ENCODE measurements around the gene DACT2. TPM values are rescaled to one million over a fixed set of nuclear protein-coding genes. Genes with fewer than 3 reads are reported as not detected.

Gene DACT2
- total RNA-seq, 4 donors from 2014 or later: 6.0 to 19.9 (median 10.0) TPM

DNA sequence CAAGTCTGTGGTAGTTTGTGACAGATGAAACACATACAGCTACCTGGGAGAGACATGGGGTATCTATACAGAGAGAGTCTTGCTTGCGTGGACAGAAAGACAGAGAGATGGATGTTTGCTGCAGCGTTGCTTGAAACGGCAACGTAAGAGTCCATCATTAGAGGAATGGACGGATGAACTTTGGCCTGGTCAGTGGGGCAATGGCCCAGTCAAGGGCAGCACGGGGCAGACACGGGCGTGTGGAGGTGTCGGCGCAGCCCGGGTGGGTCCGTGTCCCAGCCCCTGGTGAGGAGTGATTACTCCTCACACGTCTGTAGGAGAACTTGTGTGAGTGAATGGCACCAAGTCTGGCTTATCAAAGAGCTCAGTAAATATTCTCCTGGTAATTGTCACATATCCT, 21.9 kb downstream of the DACT2 start:
- Histone ChIP-seq H3K4me1 (no peaks in the 10 kb centered on the region), H3K27me3 (peaks cover 5% of the 10 kb centered on the region), H3K4me3 (no peak overlapping the region), H3K9me3 (no peaks in the 10 kb centered on the region), H3K36me3 (no peaks in the 10 kb centered on the region), H3K27ac (no peak overlapping the region)
- 90% methylated on average over 13 of the region's 13 CpGs for whole genome bisulfite sequencing
- TF ChIP-seq, protein P1, sequence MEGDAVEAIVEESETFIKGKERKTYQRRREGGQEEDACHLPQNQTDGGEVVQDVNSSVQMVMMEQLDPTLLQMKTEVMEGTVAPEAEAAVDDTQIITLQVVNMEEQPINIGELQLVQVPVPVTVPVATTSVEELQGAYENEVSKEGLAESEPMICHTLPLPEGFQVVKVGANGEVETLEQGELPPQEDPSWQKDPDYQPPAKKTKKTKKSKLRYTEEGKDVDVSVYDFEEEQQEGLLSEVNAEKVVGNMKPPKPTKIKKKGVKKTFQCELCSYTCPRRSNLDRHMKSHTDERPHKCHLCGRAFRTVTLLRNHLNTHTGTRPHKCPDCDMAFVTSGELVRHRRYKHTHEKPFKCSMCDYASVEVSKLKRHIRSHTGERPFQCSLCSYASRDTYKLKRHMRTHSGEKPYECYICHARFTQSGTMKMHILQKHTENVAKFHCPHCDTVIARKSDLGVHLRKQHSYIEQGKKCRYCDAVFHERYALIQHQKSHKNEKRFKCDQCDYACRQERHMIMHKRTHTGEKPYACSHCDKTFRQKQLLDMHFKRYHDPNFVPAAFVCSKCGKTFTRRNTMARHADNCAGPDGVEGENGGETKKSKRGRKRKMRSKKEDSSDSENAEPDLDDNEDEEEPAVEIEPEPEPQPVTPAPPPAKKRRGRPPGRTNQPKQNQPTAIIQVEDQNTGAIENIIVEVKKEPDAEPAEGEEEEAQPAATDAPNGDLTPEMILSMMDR (IDR thresholded peaks at IDR 0.05): no peak
- TF ChIP-seq EP300 (IDR thresholded peaks at IDR 0.05) (no peak), POLR2A (IDR thresholded peaks at IDR 0.05) (no peak), POLR2AphosphoS5 (IDR thresholded peaks at IDR 0.05) (no peak)
- DNase-seq (ENCODE audit: low spot score in 2 of 2): no peak

DNA sequence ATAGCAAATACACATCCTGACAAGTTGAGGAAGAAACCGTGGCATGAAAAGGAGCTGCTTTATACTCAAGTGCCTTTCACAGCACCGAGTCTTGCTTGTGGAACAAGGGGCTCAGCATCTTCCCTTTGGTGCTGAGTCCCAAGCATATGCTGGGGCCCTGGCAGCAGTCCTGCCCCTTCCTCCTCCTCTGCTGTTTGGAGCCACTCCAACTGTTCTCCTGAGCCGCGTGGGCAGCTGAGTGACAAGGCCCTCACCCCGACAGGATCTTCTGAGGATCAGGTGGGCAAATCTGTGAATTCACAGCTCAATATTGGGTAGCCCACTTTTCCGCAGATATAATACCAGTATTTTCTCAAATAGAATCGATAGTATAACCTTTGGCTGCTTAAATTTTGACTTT, 24.7 kb downstream of the DACT2 start:
- H3K9me3 ChIP-seq: no peaks in the 10 kb centered on the region
- peaks cover 5% of the 10 kb centered on the region for H3K27me3 ChIP-seq
- TF ChIP-seq POLR2AphosphoS5 (IDR thresholded peaks at IDR 0.05) (no peak), POLR2A (IDR thresholded peaks at IDR 0.05) (no peak), EP300 (IDR thresholded peaks at IDR 0.05) (no peak)
- TF ChIP-seq, protein P1 (IDR thresholded peaks at IDR 0.05): no peak
- no peak overlapping the region for H3K4me3 ChIP-seq
- no peaks in the 10 kb centered on the region for H3K4me1 ChIP-seq
- 76% methylated on average over 7 of the region's 7 CpGs for WGBS
- DNase-seq (ENCODE audit: low spot score in 2 of 2): no peak
- no peaks in the 10 kb centered on the region for H3K36me3 ChIP-seq
- H3K27ac ChIP-seq: no peak overlapping the region

- H3K36me3 ChIP-seq: no peaks in the 10 kb centered on the region
- no peaks in the 10 kb centered on the region for H3K4me1 ChIP-seq
- peaks cover 5% of the 10 kb centered on the region for H3K27me3 ChIP-seq
- no peak overlapping the region for H3K27ac ChIP-seq
- TF ChIP-seq, protein P1 (IDR thresholded peaks at IDR 0.05): no peak
- TF ChIP-seq POLR2AphosphoS5 (IDR thresholded peaks at IDR 0.05): no peak
- TF ChIP-seq POLR2A (IDR thresholded peaks at IDR 0.05): no peak
- TF ChIP-seq EP300 (IDR thresholded peaks at IDR 0.05): no peak
- no peak for DNase-seq (ENCODE audit: low spot score in 2 of 2)
- H3K4me3 ChIP-seq: no peak overlapping the region
- no peaks in the 10 kb centered on the region for H3K9me3 ChIP-seq
- WGBS: 87% methylated on average over 25 of the region's 26 CpGs
Measured at GRCh38 chr6:168293636-168294530, 25.7 kb downstream of the DACT2 start.

DNA sequence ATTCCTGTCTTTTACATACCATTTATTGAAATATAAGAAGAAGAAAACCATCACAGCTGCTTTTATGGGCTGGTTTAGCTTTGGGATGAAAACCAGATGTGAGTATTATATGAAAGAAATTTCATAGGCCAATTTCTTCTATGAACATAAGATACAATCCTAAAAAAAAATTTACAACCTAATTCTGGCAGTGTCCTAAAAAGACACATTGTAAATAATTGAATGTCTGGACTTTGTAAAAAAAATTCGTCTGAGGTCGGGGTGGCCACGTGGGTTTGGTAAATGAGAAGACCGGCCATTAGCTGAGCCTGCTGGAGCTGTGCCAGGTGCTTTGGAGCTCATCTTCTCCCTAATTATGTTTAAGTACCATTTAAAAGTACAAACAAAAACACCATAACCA, 26.8 kb downstream of the DACT2 start:
- H3K36me3 ChIP-seq: no peaks in the 10 kb centered on the region
- no peak for DNase-seq (ENCODE audit: low spot score in 2 of 2)
- no peak for TF ChIP-seq POLR2AphosphoS5 (IDR thresholded peaks at IDR 0.05)
- no peak for TF ChIP-seq POLR2A (IDR thresholded peaks at IDR 0.05)
- TF ChIP-seq EP300 (IDR thresholded peaks at IDR 0.05): no peak
- TF ChIP-seq, protein P1 (IDR thresholded peaks at IDR 0.05): no peak
- no peaks in the 10 kb centered on the region for H3K4me1 ChIP-seq
- H3K27me3 ChIP-seq: peaks cover 5% of the 10 kb centered on the region
- no peak overlapping the region for H3K27ac ChIP-seq
- 56% methylated on average over 4 of the region's 4 CpGs for WGBS
- H3K4me3 ChIP-seq: no peak overlapping the region
- no peaks in the 10 kb centered on the region for H3K9me3 ChIP-seq

DNA sequence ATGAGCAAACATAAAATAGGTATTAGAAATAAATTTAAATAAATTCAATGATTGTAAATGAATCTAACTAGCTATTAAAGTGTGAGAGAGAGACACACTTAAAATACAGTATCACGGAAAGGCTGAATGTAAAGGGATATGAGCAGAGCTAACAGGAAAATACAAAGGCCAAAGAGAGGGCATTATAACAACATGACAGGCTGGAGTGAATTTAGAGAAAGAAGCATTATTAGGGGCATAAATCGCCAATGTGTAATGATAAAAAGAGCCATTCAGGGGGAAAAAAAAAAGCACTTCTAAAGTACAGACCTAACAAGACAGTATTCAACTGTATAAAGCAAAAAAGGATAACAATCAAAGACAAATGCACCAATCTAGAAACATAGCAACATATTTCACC, 28.1 kb downstream of the DACT2 start:
- Histone ChIP-seq H3K9me3 (no peaks in the 10 kb centered on the region), H3K4me3 (no peak overlapping the region), H3K27ac (no peak overlapping the region), H3K4me1 (no peaks in the 10 kb centered on the region), H3K36me3 (no peaks in the 10 kb centered on the region), H3K27me3 (peaks cover 5% of the 10 kb centered on the region)
- no peak for DNase-seq (ENCODE audit: low spot score in 2 of 2)
- TF ChIP-seq, protein P1 (IDR thresholded peaks at IDR 0.05): no peak
- TF ChIP-seq POLR2AphosphoS5 (IDR thresholded peaks at IDR 0.05) (no peak), EP300 (IDR thresholded peaks at IDR 0.05) (no peak), POLR2A (IDR thresholded peaks at IDR 0.05) (no peak)
- WGBS: 84% methylated on average over 2 of the region's 2 CpGs

All from suprapubic skin (tissue), 4 donors.